HepG2 (cell line): ENCODE results near the gene HES1. TPM values are rescaled to one million over a fixed set of nuclear protein-coding genes. Genes with fewer than 3 reads are reported as not detected.

Experiments used
- ATAC-seq: fragments of 200-7000 bp; cut with Tn5 transposase; 3 replicates; pipeline ENCODE4 v1.9.1; 2020; ENCODE audit warnings: mild to moderate bottlenecking, moderate library complexity
- BruUV-seq: library from RNA; stranded (reverse); fragments of 400-500 nt; replicated peaks from 2 replicates; lab custom pipeline; 2021; lab: Mats Ljungman, UMichigan
- CTCF ChIA-PET: fragments of 300-600 bp; formaldehyde crosslinking; extraction: SDS; loops from one replicate; lab custom pipeline; 2021; ENCODE audit warnings: low total read pairs, inconsistent platforms, low intra/inter-chr PET ratio; lab: Yijun Ruan, JAX
- POLR2A ChIA-PET: fragments of 350-600 bp; sonication (Branson Sonifier 250); formaldehyde crosslinking; loops from one replicate; lab custom pipeline; 2020; ENCODE audit warnings: antibody characterized with exemption, inconsistent platforms; lab: Yijun Ruan, JAX
- DNase-seq: peaks from one replicate; pipeline ENCODE4 v3.0.0-alpha.2; 2015; ENCODE audit warnings: low spot score
- FAIRE-seq: peaks from 3 replicates; lab custom pipeline; 2011; peaks lifted over from hg19 to GRCh38; lab: Jason Lieb, UNC
- H2AFZ ChIP-seq: one replicate; pipeline ENCODE4 v1.6.1; 2011; ENCODE audit warnings: low read length, inconsistent platforms
- H3K27ac ChIP-seq: fragments of 300-600 bp; 3 replicates; pipeline ENCODE4 v1.8.0; 2011; ENCODE audit warnings: mixed run types, mild to moderate bottlenecking, mixed read lengths, low read length, inconsistent platforms; ENCODE audit not compliant: insufficient read depth; ENCODE audit errors: extremely low read length
- H3K27me3 ChIP-seq, 2 experiments: fragments of 200-600 bp in 1 of 2; 2 replicates in 1 of 2; 3 replicates in 1 of 2; pipeline versions ENCODE4 v1.6.0 to v1.8.0; 2011; ENCODE audit warnings: low read length in 2 of 2, mild to moderate bottlenecking in 2 of 2, moderate library complexity in 2 of 2, inconsistent platforms in 1 of 2; ENCODE audit not compliant: insufficient read depth in 2 of 2, control insufficient read depth in 1 of 2
- H3K36me3 ChIP-seq, 2 experiments: fragments of 200-600 bp in 1 of 2; replicated peaks in 1 of 2; 2 replicates in 1 of 2; 3 replicates in 1 of 2; pipeline versions ENCODE4 v1.5.1 to v1.8.0; 2011; ENCODE audit warnings: low read length in 2 of 2, inconsistent platforms in 1 of 2; ENCODE audit not compliant: insufficient read depth in 2 of 2, control insufficient read depth in 1 of 2
- H3K4me1 ChIP-seq: 2 replicates; pipeline ENCODE4 v1.5.1; 2012; ENCODE audit warnings: low read length, inconsistent platforms; ENCODE audit not compliant: insufficient read depth
- H3K4me2 ChIP-seq: 2 replicates; pipeline ENCODE4 v1.6.0; 2011; ENCODE audit warnings: low read depth, low read length, inconsistent platforms
- H3K4me3 ChIP-seq, 3 experiments: fragments of 200-600 bp in 1 of 3; sonication (generic), shearing (Covaris generic) in 1 of 3; replicated peaks in 1 of 3; 2 replicates each; pipeline ENCODE4 v1.5.1; 2011 to 2016; ENCODE audit warnings: low read length in 3 of 3, inconsistent platforms in 2 of 3, low read depth in 2 of 3, mild to moderate bottlenecking in 2 of 3, control low read depth in 1 of 3, mixed read lengths in 1 of 3; ENCODE audit not compliant: insufficient read depth in 1 of 3
- H3K79me2 ChIP-seq: one replicate; pipeline ENCODE4 v1.6.1; 2011; ENCODE audit warnings: low read length, inconsistent platforms; ENCODE audit not compliant: insufficient read depth
- H3K9ac ChIP-seq: 2 replicates; pipeline ENCODE4 v1.6.0; 2011; ENCODE audit warnings: mild to moderate bottlenecking, low read depth, low read length, inconsistent platforms; ENCODE audit not compliant: insufficient read depth
- H3K9me3 ChIP-seq: 2 replicates; pipeline ENCODE4 v1.5.1; 2012; ENCODE audit warnings: mild to moderate bottlenecking, low read length
- H4K20me1 ChIP-seq: 2 replicates; pipeline ENCODE4 v1.6.0; 2011; ENCODE audit warnings: inconsistent platforms, mild to moderate bottlenecking, low read length, moderate library complexity; ENCODE audit not compliant: insufficient read depth
- ELF4 ChIP-seq: sonication (generic); formaldehyde crosslinking; IDR thresholded peaks from 2 replicates; pipeline ENCODE4 v1.5.0; 2020; ENCODE audit warnings: missing genetic modification reagents, mild to moderate bottlenecking, moderate library complexity, borderline replicate concordance
- FOSL2 ChIP-seq: sonication (generic); formaldehyde crosslinking; IDR thresholded peaks from 2 replicates; pipeline ENCODE4 v1.4.0; 2020; ENCODE audit warnings: missing genetic modification reagents
- HOXA3 ChIP-seq: sonication (generic); formaldehyde crosslinking; IDR thresholded peaks from 2 replicates; pipeline ENCODE4 v1.5.0; 2020; ENCODE audit warnings: missing genetic modification reagents
- MEIS1 ChIP-seq: sonication (generic); formaldehyde crosslinking; IDR thresholded peaks from 2 replicates; pipeline ENCODE4 v1.9.0; 2021; ENCODE audit warnings: mild to moderate bottlenecking, missing genetic modification reagents, moderate library complexity, borderline replicate concordance
- MEIS2 ChIP-seq: sonication (generic); formaldehyde crosslinking; IDR thresholded peaks from 2 replicates; pipeline ENCODE4 v1.9.0; 2021; ENCODE audit warnings: mild to moderate bottlenecking, missing genetic modification reagents
- PREB ChIP-seq: sonication (generic); formaldehyde crosslinking; IDR thresholded peaks from 2 replicates; pipeline ENCODE4 v1.4.0; 2020; ENCODE audit warnings: missing genetic modification reagents
- ZNF296 ChIP-seq: sonication (generic); formaldehyde crosslinking; conservative IDR thresholded peaks from 2 replicates; pipeline ENCODE4 v1.5.0; 2020; ENCODE audit warnings: mild to moderate bottlenecking, missing genetic modification reagents
- ZNF780A ChIP-seq: sonication (generic); formaldehyde crosslinking; IDR thresholded peaks from 2 replicates; pipeline ENCODE4 v1.8.0; 2022; ENCODE audit warnings: mild to moderate bottlenecking, missing genetic modification reagents, moderate library complexity
- WGBS: methylation state at CpG from one replicate; pipeline ENCODE4 v1.1.6; 2017; ENCODE audit warnings: low lambda C conversion rate; 5-methylcytosine and 5-hydroxymethylcytosine counted together
- in situ Hi-C: cut with HindIII; loops from 2 replicates; pipeline ENCODE4 v1.10.0; 2017; ENCODE audit warnings: low pct_unique_long_range_greater_than_20kb; ENCODE audit not compliant: extremely low pct_ligation_motif_present
- intact Hi-C: fragments of 100-400 bp; cut with micrococcal nuclease; formaldehyde crosslinking; loops from one replicate; pipeline ENCODE4 v1.10.0; 2022; ENCODE audit not compliant: unreplicated experiment
- polyA plus RNA-seq, 8 experiments: library from polyadenylated mRNA; depleted of rRNA in 3 of 8; stranded (reverse) in 7 of 8; unstranded in 1 of 8; fragments of >200 nt; fragmentation: Illumina TruSeq in 4 of 8; extraction: Trizol in 4 of 8; gene quantifications; 2 replicates each; pipeline versions ENCODE4 v1.2.1 to v1.2.3, GENCODE V29; 2011 to 2016; ENCODE audit warnings: low read depth in 4 of 8, missing spikeins in 1 of 8, mixed read lengths in 1 of 8; ENCODE audit not compliant: insufficient read depth in 1 of 8
- total RNA-seq, 5 experiments: library from RNA; depleted of rRNA; stranded (reverse); fragments of >200 nt; fragmentation: Illumina TruSeq; extraction: Trizol; gene quantifications; 2 replicates each; pipeline ENCODE4 v1.2.3, GENCODE V29; 2016; ENCODE audit warnings: low read depth in 1 of 5

Gene HES1
- total and polyA plus RNA-seq, 2 of the 13 experiments (the other 11 are each of a cell fraction or from before 2014, with no cell fraction given): 15.4 to 19.8 TPM

GRCh38 chr3:194168994-194169393, 33.0 kb downstream of the HES1 start:
- POLR2A ChIA-PET: no interaction called here
- Histone ChIP-seq H4K20me1 (no peaks in the 10 kb centered on the region), H3K27ac (no peak overlapping the region), H3K9ac (no peak overlapping the region), H3K36me3 (no peaks in the 10 kb centered on the region), H2AFZ (no peak overlapping the region), H3K4me1 (peaks cover 47% of the 10 kb centered on the region), H3K9me3 (no peaks in the 10 kb centered on the region), H3K27me3 (peaks cover 0 to 19% of the 10 kb centered on the region in 2 experiments; a peak in 2 of 5 replicates), H3K4me2 (no peak overlapping the region), H3K4me3 (no peak overlapping the region), H3K79me2 (no peaks in the 10 kb centered on the region)
- intact Hi-C loops (no loop called here), in situ Hi-C loops (loop anchor here (10.0 kb wide), 1 partner anchor 146 kb away; no protein-coding TSS in a partner anchor)
- peak; percentile 83 for ATAC-seq
- 34% methylated on average over 3 of the region's 3 CpGs for WGBS
- DNase-seq: no peak
- no TSS peak for BruUV-seq
- CTCF ChIA-PET: no interaction called here
- FAIRE-seq: no peak
- TF ChIP-seq ZNF780A (no peak), PREB (CRISPR knock-in tag) (no peak), HOXA3 (CRISPR knock-in tag) (no peak), FOSL2 (CRISPR knock-in tag) (peak; percentile 38)

- no peaks in the 10 kb centered on the region for H4K20me1 ChIP-seq
- no peaks in the 10 kb centered on the region for H3K79me2 ChIP-seq
- no peak for ATAC-seq
- TF ChIP-seq MEIS1 (CRISPR knock-in tag): no peak
- TF ChIP-seq MEIS2: no peak
- no peak for TF ChIP-seq ELF4 (CRISPR knock-in tag)
- no peak for TF ChIP-seq ZNF296
- 57% methylated on average over 9 of the region's 10 CpGs for WGBS
- H3K9me3 ChIP-seq: no peaks in the 10 kb centered on the region
- intact Hi-C loops: no loop called here
- no peak overlapping the region for H3K27ac ChIP-seq
- FAIRE-seq: no peak
- ChIA-PET CTCF (no interaction called here), POLR2A (no interaction called here)
- DNase-seq: no peak
- peaks cover 0 to 19% of the 10 kb centered on the region in 2 experiments; a peak in 2 of 5 replicates for H3K27me3 ChIP-seq
- peaks cover 47% of the 10 kb centered on the region for H3K4me1 ChIP-seq
- no TSS peak for BruUV-seq
- no peak overlapping the region for H3K4me2 ChIP-seq
- in situ Hi-C loops: loop anchor here (10.0 kb wide), 1 partner anchor 145 kb away; no protein-coding TSS in a partner anchor
- H3K36me3 ChIP-seq: no peaks in the 10 kb centered on the region
- H2AFZ ChIP-seq: no peak overlapping the region
- no peak overlapping the region for H3K9ac ChIP-seq
- H3K4me3 ChIP-seq: no peak overlapping the region
Measured at GRCh38 chr3:194169595-194169994, 33.6 kb downstream of the HES1 start.
